ENCODE results near the gene C19orf73.

DNA sequence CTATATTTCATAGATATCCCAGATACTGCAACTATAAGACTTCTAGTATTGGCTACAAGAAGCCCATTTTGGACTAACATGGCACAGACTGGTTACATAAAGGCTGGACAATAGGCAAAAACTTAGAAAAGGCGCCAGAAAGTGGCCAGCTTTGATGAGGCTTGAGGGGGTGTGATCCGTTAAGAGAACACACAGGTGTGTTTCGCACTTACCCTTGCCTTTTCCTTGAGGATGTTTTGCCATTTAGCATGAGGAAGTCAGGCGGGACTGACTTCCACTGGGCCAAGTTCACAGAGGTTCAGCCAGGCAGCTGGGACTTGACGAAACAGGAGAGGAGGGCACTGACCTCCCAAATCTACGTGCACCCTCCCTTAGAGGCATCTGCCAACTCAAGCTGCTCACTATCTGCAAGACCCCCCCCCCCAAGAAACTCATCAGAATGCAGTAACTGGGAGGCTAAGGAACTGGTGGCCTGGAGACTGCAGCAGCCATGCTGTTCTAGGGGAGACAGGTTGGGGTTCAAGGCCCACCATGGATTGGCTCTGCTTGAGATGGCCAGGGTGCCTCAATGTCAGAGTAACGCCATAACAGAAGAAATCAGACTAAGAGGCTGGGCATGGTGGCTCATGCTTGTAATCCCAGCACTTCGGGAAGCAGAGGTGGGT lies 9.2 kb downstream of the C19orf73 start:
- TF ChIP-seq, protein P1, sequence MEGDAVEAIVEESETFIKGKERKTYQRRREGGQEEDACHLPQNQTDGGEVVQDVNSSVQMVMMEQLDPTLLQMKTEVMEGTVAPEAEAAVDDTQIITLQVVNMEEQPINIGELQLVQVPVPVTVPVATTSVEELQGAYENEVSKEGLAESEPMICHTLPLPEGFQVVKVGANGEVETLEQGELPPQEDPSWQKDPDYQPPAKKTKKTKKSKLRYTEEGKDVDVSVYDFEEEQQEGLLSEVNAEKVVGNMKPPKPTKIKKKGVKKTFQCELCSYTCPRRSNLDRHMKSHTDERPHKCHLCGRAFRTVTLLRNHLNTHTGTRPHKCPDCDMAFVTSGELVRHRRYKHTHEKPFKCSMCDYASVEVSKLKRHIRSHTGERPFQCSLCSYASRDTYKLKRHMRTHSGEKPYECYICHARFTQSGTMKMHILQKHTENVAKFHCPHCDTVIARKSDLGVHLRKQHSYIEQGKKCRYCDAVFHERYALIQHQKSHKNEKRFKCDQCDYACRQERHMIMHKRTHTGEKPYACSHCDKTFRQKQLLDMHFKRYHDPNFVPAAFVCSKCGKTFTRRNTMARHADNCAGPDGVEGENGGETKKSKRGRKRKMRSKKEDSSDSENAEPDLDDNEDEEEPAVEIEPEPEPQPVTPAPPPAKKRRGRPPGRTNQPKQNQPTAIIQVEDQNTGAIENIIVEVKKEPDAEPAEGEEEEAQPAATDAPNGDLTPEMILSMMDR (IDR thresholded peaks at IDR 0.05): no peak
- no peak for TF ChIP-seq POLR2A (IDR thresholded peaks at IDR 0.05)
